Natural killer cell (primary cell): Measurements from ENCODE around the gene KANSL3. TPM values are rescaled to one million over a fixed set of nuclear protein-coding genes. Genes with fewer than 3 reads are reported as not detected.

ENCODE experiments used
- ATAC-seq, 3 donors: fragments of 150-1000 bp in 2 of 3; fragments of 200-7000 bp in 1 of 3; cut with Tn5 transposase; 1 replicate in 1 of 3; 2 replicates in 2 of 3; pipeline ENCODE4 v1.10.0; 2021; ENCODE audit warnings: mild to moderate bottlenecking in 2 of 3, moderate library complexity in 2 of 3
- DNase-seq, 2 donors: peaks; one replicate each; pipeline versions ENCODE4 v3.0.0 to v3.0.0-alpha.2; 2013 to 2021; ENCODE audit warnings: mixed read lengths in 1 of 2
- H3K27ac ChIP-seq: one replicate; pipeline ENCODE4 v1.5.1; 2013; ENCODE audit warnings: mild to moderate bottlenecking, low read length
- H3K27me3 ChIP-seq: one replicate; pipeline ENCODE4 v1.6.1; 2013; ENCODE audit warnings: low read length; ENCODE audit not compliant: control insufficient read depth, insufficient read depth
- H3K36me3 ChIP-seq: one replicate; pipeline ENCODE4 v1.6.1; 2013; ENCODE audit warnings: low read length; ENCODE audit not compliant: control insufficient read depth, insufficient read depth
- H3K4me1 ChIP-seq: one replicate; pipeline ENCODE4 v1.6.1; 2013; ENCODE audit warnings: low read length; ENCODE audit not compliant: control insufficient read depth, insufficient read depth
- H3K4me3 ChIP-seq: one replicate; pipeline ENCODE4 v1.5.1; 2013; ENCODE audit warnings: low read length
- H3K9me3 ChIP-seq: one replicate; pipeline ENCODE4 v1.6.1; 2013; ENCODE audit warnings: low read length; ENCODE audit not compliant: control insufficient read depth, insufficient read depth
- H3K27ac Mint-ChIP-seq, 2 donors: one replicate each; pipeline ENCODE4 v1.8.0; 2022; ENCODE audit warnings: mild to moderate bottlenecking in 2 of 2, mixed read lengths in 2 of 2, moderate library complexity in 1 of 2
- H3K27me3 Mint-ChIP-seq, 2 donors: one replicate each; pipeline ENCODE4 v1.8.0; 2022; ENCODE audit warnings: low read depth in 2 of 2, mixed read lengths in 2 of 2
- H3K36me3 Mint-ChIP-seq: one replicate; pipeline ENCODE4 v1.8.0; 2022; ENCODE audit warnings: mixed read lengths
- H3K4me1 Mint-ChIP-seq, 2 donors: one replicate each; pipeline ENCODE4 v1.8.0; 2022; ENCODE audit warnings: mixed read lengths in 2 of 2
- H3K4me3 Mint-ChIP-seq: one replicate; pipeline ENCODE4 v1.8.0; 2022; ENCODE audit warnings: mild to moderate bottlenecking, moderate library complexity, mixed read lengths
- H3K9me3 Mint-ChIP-seq, 2 donors: one replicate each; pipeline ENCODE4 v1.8.0; 2022; ENCODE audit warnings: mixed read lengths in 2 of 2
- WGBS: methylation state at CpG from one replicate; pipeline ENCODE4 v1.1.7; 2013; ENCODE audit warnings: missing lambda C conversion rate; ENCODE audit not compliant: insufficient coverage; 5-methylcytosine and 5-hydroxymethylcytosine counted together
- intact Hi-C: fragments of 100-400 bp; cut with micrococcal nuclease; formaldehyde crosslinking; loops from one replicate; pipeline ENCODE4 v1.14.2; 2022
- total RNA-seq, 4 donors: library from RNA; stranded (reverse); fragments of 120-200 nt in 1 of 4; gene quantifications; one replicate each; pipeline versions ENCODE4 v1.2.3 to v1.2.4, GENCODE V29; 2013 to 2022
- TF ChIP-seq, protein P1 (sequence below): fragments of 200-600 bp; IDR thresholded peaks from one replicate; pipeline ENCODE4 v1.8.0; 2022; ENCODE audit warnings: antibody characterized with exemption

Gene KANSL3
- total RNA-seq, 3 donors from 2014 or later (not counting 1 experiment from before 2014, with no cell fraction given): 73.9 to 98.0 (median 83.5) TPM

DNA sequence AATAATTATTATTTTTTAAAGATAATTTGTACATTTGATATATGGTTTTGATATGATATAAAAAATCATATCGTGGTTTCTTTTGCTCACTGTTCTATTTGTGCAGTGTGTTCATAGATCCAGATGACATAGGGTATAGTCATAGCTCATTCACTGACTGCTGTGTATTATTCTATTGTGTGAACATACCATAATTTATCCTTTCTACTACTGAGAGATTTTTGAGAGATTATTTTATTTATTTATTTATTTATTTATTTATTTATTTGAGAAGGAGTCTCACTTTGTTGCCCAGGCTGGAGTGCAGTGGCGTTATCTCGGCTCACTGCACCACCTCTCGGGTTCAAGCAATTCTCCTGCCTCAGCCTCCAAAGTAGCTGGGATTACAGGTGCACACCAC lies 43.4 kb upstream of the KANSL3 start:
- H3K9me3 Mint-ChIP-seq: no peaks in the 10 kb centered on the region
- TF ChIP-seq, protein P1, sequence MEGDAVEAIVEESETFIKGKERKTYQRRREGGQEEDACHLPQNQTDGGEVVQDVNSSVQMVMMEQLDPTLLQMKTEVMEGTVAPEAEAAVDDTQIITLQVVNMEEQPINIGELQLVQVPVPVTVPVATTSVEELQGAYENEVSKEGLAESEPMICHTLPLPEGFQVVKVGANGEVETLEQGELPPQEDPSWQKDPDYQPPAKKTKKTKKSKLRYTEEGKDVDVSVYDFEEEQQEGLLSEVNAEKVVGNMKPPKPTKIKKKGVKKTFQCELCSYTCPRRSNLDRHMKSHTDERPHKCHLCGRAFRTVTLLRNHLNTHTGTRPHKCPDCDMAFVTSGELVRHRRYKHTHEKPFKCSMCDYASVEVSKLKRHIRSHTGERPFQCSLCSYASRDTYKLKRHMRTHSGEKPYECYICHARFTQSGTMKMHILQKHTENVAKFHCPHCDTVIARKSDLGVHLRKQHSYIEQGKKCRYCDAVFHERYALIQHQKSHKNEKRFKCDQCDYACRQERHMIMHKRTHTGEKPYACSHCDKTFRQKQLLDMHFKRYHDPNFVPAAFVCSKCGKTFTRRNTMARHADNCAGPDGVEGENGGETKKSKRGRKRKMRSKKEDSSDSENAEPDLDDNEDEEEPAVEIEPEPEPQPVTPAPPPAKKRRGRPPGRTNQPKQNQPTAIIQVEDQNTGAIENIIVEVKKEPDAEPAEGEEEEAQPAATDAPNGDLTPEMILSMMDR: no peak
- Histone ChIP-seq H3K27ac (no peak overlapping the region), H3K4me3 (no peak overlapping the region), H3K36me3 (no peaks in the 10 kb centered on the region), H3K27me3 (no peaks in the 10 kb centered on the region), H3K9me3 (no peaks in the 10 kb centered on the region), H3K4me1 (no peaks in the 10 kb centered on the region)
- 91% methylated on average over 3 of the region's 4 CpGs for WGBS
- DNase-seq: no peak
- H3K4me3 Mint-ChIP-seq: no peak overlapping the region
- no peaks in the 10 kb centered on the region for H3K4me1 Mint-ChIP-seq
- ATAC-seq: no peak
- peaks cover 14 to 16% of the 10 kb centered on the region in 2 donors for H3K27me3 Mint-ChIP-seq
- H3K36me3 Mint-ChIP-seq: no peaks in the 10 kb centered on the region
- H3K27ac Mint-ChIP-seq: no peak overlapping the region
- intact Hi-C loops: no loop called here

DNA sequence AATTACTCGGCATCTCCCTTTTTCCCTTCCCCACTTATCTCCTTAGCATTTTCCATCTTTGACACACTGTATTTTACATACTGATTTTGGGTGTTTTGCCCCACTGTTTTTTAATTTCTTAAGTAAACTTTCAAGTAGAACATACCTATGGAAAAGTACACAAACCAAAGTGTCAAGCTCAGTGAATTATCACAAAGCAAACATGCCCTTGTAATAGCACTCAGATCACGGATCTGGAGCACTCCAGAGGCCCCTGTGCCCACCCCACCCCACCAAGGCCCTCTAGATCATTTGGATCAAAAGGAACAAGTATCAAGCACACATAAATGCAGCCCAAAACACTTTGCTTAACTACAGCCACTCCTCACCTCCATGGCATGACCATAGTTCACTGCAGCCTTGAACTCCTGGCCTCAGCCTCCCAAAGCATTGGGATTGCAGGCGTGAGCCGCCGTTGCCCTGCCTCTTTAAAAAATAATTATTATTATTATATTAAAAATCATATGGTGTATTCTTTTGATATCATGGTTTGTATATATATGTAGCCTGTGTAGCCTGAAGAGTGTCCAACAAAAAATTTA lies 42.5 kb upstream of the KANSL3 start:
- intact Hi-C loops: no loop called here
- 65% methylated on average over 2 of the region's 5 CpGs for WGBS
- Mint-ChIP-seq H3K36me3 (no peaks in the 10 kb centered on the region), H3K27me3 (peaks cover 14 to 16% of the 10 kb centered on the region in 2 donors), H3K4me3 (no peak overlapping the region), H3K27ac (no peak overlapping the region), H3K4me1 (no peaks in the 10 kb centered on the region), H3K9me3 (no peaks in the 10 kb centered on the region)
- Histone ChIP-seq H3K4me3 (no peak overlapping the region), H3K27me3 (no peaks in the 10 kb centered on the region), H3K9me3 (no peaks in the 10 kb centered on the region), H3K36me3 (no peaks in the 10 kb centered on the region), H3K27ac (no peak overlapping the region), H3K4me1 (no peaks in the 10 kb centered on the region)
- DNase-seq: no peak
- no peak for ATAC-seq
- TF ChIP-seq, protein P1: no peak

DNA sequence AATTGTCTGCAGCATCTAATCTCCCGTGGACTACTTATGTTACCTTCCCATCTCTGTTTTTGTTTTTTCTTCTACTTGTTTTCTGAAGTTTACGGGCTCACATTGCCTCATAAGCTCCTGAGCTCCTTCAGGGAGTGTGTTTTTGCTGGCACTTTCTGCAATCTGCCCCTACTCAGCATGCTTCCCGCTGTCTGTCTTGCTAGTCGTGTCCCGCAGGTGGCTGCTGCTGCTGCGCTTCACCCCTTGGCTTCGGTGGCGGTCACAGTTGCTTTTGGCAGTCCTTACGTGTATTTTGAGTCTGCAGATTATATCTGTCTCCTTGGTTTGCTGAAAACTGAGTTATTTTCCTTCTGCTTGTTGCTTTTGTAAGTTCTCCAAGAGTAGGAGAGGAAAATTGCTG lies 41.7 kb upstream of the KANSL3 start:
- no peak for ATAC-seq
- Histone ChIP-seq H3K36me3 (no peaks in the 10 kb centered on the region), H3K4me1 (no peaks in the 10 kb centered on the region), H3K4me3 (no peak overlapping the region), H3K27ac (no peak overlapping the region), H3K9me3 (no peaks in the 10 kb centered on the region), H3K27me3 (no peaks in the 10 kb centered on the region)
- WGBS: 83% methylated on average over 9 of the region's 9 CpGs
- DNase-seq: no peak
- Mint-ChIP-seq H3K4me3 (no peak overlapping the region), H3K27ac (no peak overlapping the region), H3K36me3 (no peaks in the 10 kb centered on the region), H3K27me3 (peaks cover 14 to 16% of the 10 kb centered on the region in 2 donors), H3K4me1 (no peaks in the 10 kb centered on the region), H3K9me3 (no peaks in the 10 kb centered on the region)
- TF ChIP-seq, protein P1: no peak
- intact Hi-C loops: no loop called here
